ENCODE measurements around the gene COL18A1.

DNA sequence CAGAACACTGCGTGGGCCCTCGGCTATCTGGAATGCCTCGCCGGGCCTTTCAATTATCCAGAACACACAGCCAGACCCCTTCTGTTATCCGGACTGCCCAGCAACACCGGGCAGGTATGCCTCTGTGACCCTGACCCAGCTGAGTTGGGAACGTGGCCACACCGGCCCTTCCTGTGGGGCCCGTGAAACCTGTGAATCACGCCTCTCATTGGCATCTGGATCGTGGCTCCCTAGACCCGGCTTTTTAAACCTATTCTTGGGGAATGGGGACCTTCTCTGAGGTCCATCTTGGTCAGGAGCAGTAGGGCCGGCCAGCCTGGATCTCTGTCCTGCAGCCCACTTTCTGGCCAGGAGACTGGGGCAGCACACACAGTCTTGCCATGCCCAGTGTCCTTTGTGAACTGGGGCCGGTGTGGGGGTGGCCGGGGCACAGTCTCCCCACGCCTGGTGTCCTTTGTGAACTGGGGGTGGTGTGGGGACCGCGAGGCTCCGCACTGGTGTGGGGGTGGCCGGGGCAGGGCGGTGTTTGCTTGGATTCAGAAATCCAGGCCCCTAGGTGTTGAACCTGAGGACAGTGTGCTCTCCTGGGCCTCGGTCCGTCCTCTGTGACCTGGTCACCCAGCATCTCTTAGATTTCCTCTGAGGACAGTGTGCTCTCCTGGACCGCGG lies 11.1 kb downstream of the COL18A1 start:
- no peak for TF ChIP-seq CTCF (IDR thresholded peaks at IDR 0.05)
- no peak for TF ChIP-seq POLR2A (IDR thresholded peaks at IDR 0.05)
